ENCODE data around the gene SIGLEC11. TPM values are rescaled to one million over a fixed set of nuclear protein-coding genes. Genes with fewer than 3 reads are reported as not detected.
"Not testable (repeated sequence)": the region's sequence is repeated elsewhere in the genome, so short reads cannot be mapped to it uniquely, and the experiment has no call there.

The SIGLEC11 gene
- total RNA-seq, 1 donor from 2014 or later, result 0.06 TPM

- DNase-seq (ENCODE audit: extremely low read depth, low read depth, low spot score), result no peak
Measured at GRCh38 chr19:49981603-49982593, 20.9 kb upstream of the SIGLEC11 start.

GRCh38 chr19:49978324-49978723 lies 17.4 kb upstream of the SIGLEC11 start:
- DNase-seq (ENCODE audit: extremely low read depth, low read depth, low spot score), result no peak

GRCh38 chr19:49977881-49978280 lies 16.9 kb upstream of the SIGLEC11 start:
- DNase-seq (ENCODE audit: extremely low read depth, low read depth, low spot score), result no peak

GRCh38 chr19:49977076-49977475 lies 16.1 kb upstream of the SIGLEC11 start:
- no peak for DNase-seq (ENCODE audit: extremely low read depth, low read depth, low spot score)

- no peak for DNase-seq (ENCODE audit: extremely low read depth, low read depth, low spot score)
Measured at GRCh38 chr19:49976496-49976895, 15.5 kb upstream of the SIGLEC11 start.

GRCh38 chr19:49975051-49975450 lies 14.1 kb upstream of the SIGLEC11 start:
- no peak for DNase-seq (ENCODE audit: extremely low read depth, low read depth, low spot score)

GRCh38 chr19:49973987-49974386 lies 13.0 kb upstream of the SIGLEC11 start:
- no peak for DNase-seq (ENCODE audit: extremely low read depth, low read depth, low spot score)

- DNase-seq (ENCODE audit: extremely low read depth, low read depth, low spot score), result no peak
Measured at GRCh38 chr19:49972841-49973240, 11.9 kb upstream of the SIGLEC11 start.

GRCh38 chr19:49971991-49972411 lies 11.0 kb upstream of the SIGLEC11 start:
- no peak for DNase-seq (ENCODE audit: extremely low read depth, low read depth, low spot score)

- DNase-seq (ENCODE audit: extremely low read depth, low read depth, low spot score), result not testable (repeated sequence)
Measured at GRCh38 chr19:49969355-49969754, 8.4 kb upstream of the SIGLEC11 start.

- no peak for DNase-seq (ENCODE audit: extremely low read depth, low read depth, low spot score)
Measured at GRCh38 chr19:49968279-49968922, 7.4 kb upstream of the SIGLEC11 start.

- not testable (repeated sequence) for DNase-seq (ENCODE audit: extremely low read depth, low read depth, low spot score)
Measured at GRCh38 chr19:49959892-49960291, 1.1 kb downstream of the SIGLEC11 start.

- DNase-seq (ENCODE audit: extremely low read depth, low read depth, low spot score), result not testable (repeated sequence)
Measured at GRCh38 chr19:49958596-49958995, 2.4 kb downstream of the SIGLEC11 start.

- DNase-seq (ENCODE audit: extremely low read depth, low read depth, low spot score), result not testable (repeated sequence)
Measured at GRCh38 chr19:49958144-49958543, 2.8 kb downstream of the SIGLEC11 start.

GRCh38 chr19:49957262-49957915 lies 3.6 kb downstream of the SIGLEC11 start:
- no peak for DNase-seq (ENCODE audit: extremely low read depth, low read depth, low spot score)

- no peak for DNase-seq (ENCODE audit: extremely low read depth, low read depth, low spot score)
Measured at GRCh38 chr19:49956115-49956495, 4.9 kb downstream of the SIGLEC11 start.

GRCh38 chr19:49954933-49955332 lies 6.0 kb downstream of the SIGLEC11 start:
- DNase-seq (ENCODE audit: extremely low read depth, low read depth, low spot score), result no peak

GRCh38 chr19:49954092-49954829 lies 6.7 kb downstream of the SIGLEC11 start:
- no peak for DNase-seq (ENCODE audit: extremely low read depth, low read depth, low spot score)

GRCh38 chr19:49953416-49953815 lies 7.6 kb downstream of the SIGLEC11 start:
- DNase-seq (ENCODE audit: extremely low read depth, low read depth, low spot score), result no peak

GRCh38 chr19:49952906-49953305 lies 8.1 kb downstream of the SIGLEC11 start:
- DNase-seq (ENCODE audit: extremely low read depth, low read depth, low spot score), result no peak

GRCh38 chr19:49952479-49952836 lies 8.5 kb downstream of the SIGLEC11 start:
- no peak for DNase-seq (ENCODE audit: extremely low read depth, low read depth, low spot score)
